GM23338 (cell line): ENCODE results near the gene SIGLEC15. TPM values are rescaled to one million over a fixed set of nuclear protein-coding genes. Genes with fewer than 3 reads are reported as not detected.

Source experiments
- ATAC-seq: fragments of 200-7000 bp; cut with Tn5 transposase; 3 replicates; pipeline ENCODE4 v1.9.1; 2020
- DNase-seq: peaks from one replicate; pipeline ENCODE4 v3.0.0-alpha.2; 2015; ENCODE audit warnings: low spot score
- H2AFZ ChIP-seq: fragments of 200-600 bp; sonication (generic); 2 replicates; pipeline ENCODE4 v1.8.0; 2016; ENCODE audit warnings: antibody characterized with exemption, mild to moderate bottlenecking, moderate library complexity
- H3F3A ChIP-seq: fragments of 200-600 bp; sonication (generic); replicated peaks from 2 replicates; pipeline ENCODE4 v1.8.0; 2017; ENCODE audit warnings: antibody characterized with exemption, mixed run types, low read depth
- H3K27ac ChIP-seq: fragments of 200-600 bp; sonication (generic); 2 replicates; pipeline ENCODE4 v1.6.1; 2016; ENCODE audit warnings: low read depth
- H3K27me3 ChIP-seq: fragments of 200-600 bp; sonication (generic); 2 replicates; pipeline ENCODE4 v1.8.0; 2016; ENCODE audit warnings: mild to moderate bottlenecking, mixed run types, moderate library complexity; ENCODE audit not compliant: insufficient read depth
- H3K36me3 ChIP-seq: fragments of 200-600 bp; sonication (generic); 2 replicates; pipeline ENCODE4 v1.8.0; 2016; ENCODE audit warnings: mild to moderate bottlenecking; ENCODE audit not compliant: insufficient read depth
- H3K4me1 ChIP-seq: fragments of 200-600 bp; sonication (generic); 2 replicates; pipeline ENCODE4 v1.8.0; 2016; ENCODE audit warnings: mild to moderate bottlenecking, moderate library complexity; ENCODE audit not compliant: insufficient read depth
- H3K4me2 ChIP-seq: fragments of 200-600 bp; sonication (generic); 2 replicates; pipeline ENCODE4 v1.7.1; 2017; ENCODE audit warnings: mixed run types
- H3K4me3 ChIP-seq: fragments of 200-600 bp; sonication (generic); 2 replicates; pipeline ENCODE4 v1.6.1; 2016; ENCODE audit warnings: mixed run types
- H3K79me2 ChIP-seq: fragments of 200-600 bp; sonication (generic); replicated peaks from 2 replicates; pipeline ENCODE4 v1.8.0; 2017; ENCODE audit warnings: mild to moderate bottlenecking; ENCODE audit not compliant: insufficient read depth
- H3K9me2 ChIP-seq: fragments of 200-600 bp; sonication (generic); 2 replicates; pipeline ENCODE4 v1.8.0; 2017; ENCODE audit not compliant: insufficient read depth
- H4K20me1 ChIP-seq: fragments of 200-600 bp; sonication (generic); replicated peaks from 2 replicates; pipeline ENCODE4 v1.8.0; 2017; ENCODE audit warnings: mild to moderate bottlenecking; ENCODE audit not compliant: insufficient read depth
- H3K27ac Mint-ChIP-seq: 2 replicates; pipeline ENCODE4 v1.8.0; 2020; ENCODE audit warnings: inconsistent platforms, mild to moderate bottlenecking, moderate library complexity, mixed read lengths
- H3K27me3 Mint-ChIP-seq: 3 replicates; pipeline ENCODE4 v1.8.0; 2022; ENCODE audit warnings: low read depth, mild to moderate bottlenecking, moderate library complexity, mixed read lengths, inconsistent platforms; ENCODE audit not compliant: insufficient read depth, poor library complexity
- H3K36me3 Mint-ChIP-seq: 3 replicates; pipeline ENCODE4 v1.8.0; 2021; ENCODE audit warnings: low read depth, mild to moderate bottlenecking, inconsistent platforms, moderate library complexity, mixed read lengths
- H3K4me1 Mint-ChIP-seq: 3 replicates; pipeline ENCODE4 v1.8.0; 2020; ENCODE audit warnings: mild to moderate bottlenecking, inconsistent platforms, mixed read lengths
- H3K4me3 Mint-ChIP-seq: 3 replicates; pipeline ENCODE4 v1.8.0; 2021; ENCODE audit warnings: moderate library complexity, mild to moderate bottlenecking, inconsistent platforms, mixed read lengths
- H3K9me3 Mint-ChIP-seq: 3 replicates; pipeline ENCODE4 v1.8.0; 2020; ENCODE audit warnings: moderate library complexity, mild to moderate bottlenecking, inconsistent platforms, mixed read lengths
- CREB1 ChIP-seq: fragments of 250-450 bp; sonication (Bioruptor Pico); IDR thresholded peaks from 2 replicates; pipeline ENCODE4 v1.5.0; 2020; ENCODE audit warnings: low read depth, mild to moderate bottlenecking, moderate library complexity
- EZH2 ChIP-seq: fragments of 200-600 bp; sonication (generic); IDR thresholded peaks from one replicate; pipeline ENCODE4 v1.8.0; 2017; ENCODE audit warnings: antibody characterized with exemption, mild to moderate bottlenecking, low read depth; ENCODE audit not compliant: unreplicated experiment
- EZH2phosphoT487 ChIP-seq: fragments of 200-600 bp; sonication (generic); IDR thresholded peaks from one replicate; pipeline ENCODE4 v1.8.1; 2018; ENCODE audit warnings: antibody characterized with exemption; ENCODE audit not compliant: unreplicated experiment
- JUNB ChIP-seq: IDR thresholded peaks from one replicate; pipeline ENCODE4 v1.6.1; 2016; ENCODE audit warnings: antibody characterized with exemption; ENCODE audit not compliant: unreplicated experiment
- NANOG ChIP-seq: IDR thresholded peaks from 2 replicates; pipeline ENCODE4 v1.6.1; 2016; ENCODE audit warnings: antibody characterized with exemption, borderline replicate concordance
- POLR2AphosphoS5 ChIP-seq: IDR thresholded peaks from 2 replicates; pipeline ENCODE4 v1.6.1; 2016; ENCODE audit warnings: antibody characterized with exemption, low read depth
- REST ChIP-seq: IDR thresholded peaks from one replicate; pipeline ENCODE4 v1.6.1; 2018; ENCODE audit warnings: antibody characterized with exemption; ENCODE audit not compliant: unreplicated experiment
- STAT1 ChIP-seq: IDR thresholded peaks from one replicate; pipeline ENCODE4 v1.6.1; 2016; ENCODE audit warnings: antibody characterized with exemption; ENCODE audit not compliant: unreplicated experiment
- ZNF114 ChIP-seq: fragments of 250-450 bp; sonication (Bioruptor Pico); IDR thresholded peaks from 2 replicates; pipeline ENCODE4 v1.5.0; 2020; ENCODE audit warnings: mild to moderate bottlenecking, moderate library complexity
- polyA plus RNA-seq: library from polyadenylated mRNA; unstranded; fragments of >200 nt; fragmentation: Nextera tagmentation; extraction: Ambion mirVana; gene quantifications from 2 replicates; pipeline ENCODE4 v1.2.1, GENCODE V29; 2016
- total RNA-seq: library from RNA; depleted of rRNA; stranded (reverse); fragments of >200 nt; shearing (Covaris generic); gene quantifications from 2 replicates; pipeline ENCODE4 v1.2.3, GENCODE V29; 2014
- TF ChIP-seq, protein P1 (sequence below), 2 experiments: fragments of 200-600 bp in 1 of 2; sonication (generic) in 1 of 2; conservative IDR thresholded peaks; 2 replicates each; pipeline versions ENCODE4 v1.5.1 to v1.6.1; 2016 to 2017; ENCODE audit warnings: antibody characterized with exemption in 2 of 2, low read depth in 2 of 2, mild to moderate bottlenecking in 2 of 2, moderate library complexity in 1 of 2
- TF ChIP-seq, protein P2 (sequence below): IDR thresholded peaks from 2 replicates; pipeline ENCODE4 v1.6.1; 2016; ENCODE audit warnings: antibody characterized with exemption

Gene SIGLEC15
- total and polyA plus RNA-seq, 2 experiments from 2014 or later: 0.29 TPM; not detected in 1

DNA sequence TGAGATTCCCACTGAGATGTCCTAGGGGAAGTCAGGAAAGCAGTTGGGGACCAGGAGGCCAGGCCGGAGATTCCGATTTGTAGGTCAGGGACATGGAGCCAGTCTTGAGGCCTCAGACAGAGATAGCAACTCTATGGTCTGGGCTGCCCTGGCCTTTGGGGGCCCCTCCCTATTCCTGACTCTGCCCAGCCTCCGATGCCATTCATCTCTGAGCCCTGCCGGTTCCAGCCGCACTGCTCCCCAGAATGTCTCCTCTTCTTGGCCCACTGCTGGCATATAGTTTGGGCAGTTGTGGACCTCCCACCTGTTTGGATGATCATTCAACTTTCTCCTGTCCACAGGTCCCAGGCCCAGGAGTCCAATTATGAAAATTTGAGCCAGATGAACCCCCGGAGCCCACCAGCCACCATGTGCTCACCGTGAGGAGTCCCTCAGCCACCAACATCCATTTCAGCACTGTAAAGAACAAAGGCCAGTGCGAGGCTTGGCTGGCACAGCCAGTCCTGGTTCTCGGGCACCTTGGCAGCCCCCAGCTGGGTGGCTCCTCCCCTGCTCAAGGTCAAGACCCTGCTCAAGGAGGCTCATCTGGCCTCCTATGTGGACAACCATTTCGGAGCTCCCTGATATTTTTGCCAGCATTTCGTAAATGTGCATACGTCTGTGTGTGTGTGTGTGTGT, 16.4 kb downstream of the SIGLEC15 start (continued):
- TF ChIP-seq REST (no peak), JUNB (no peak), POLR2AphosphoS5 (no peak), STAT1 (no peak), EZH2phosphoT487 (no peak), EZH2 (no peak), CREB1 (CRISPR knock-in tag) (no peak), NANOG (no peak)
- TF ChIP-seq, protein P1, sequence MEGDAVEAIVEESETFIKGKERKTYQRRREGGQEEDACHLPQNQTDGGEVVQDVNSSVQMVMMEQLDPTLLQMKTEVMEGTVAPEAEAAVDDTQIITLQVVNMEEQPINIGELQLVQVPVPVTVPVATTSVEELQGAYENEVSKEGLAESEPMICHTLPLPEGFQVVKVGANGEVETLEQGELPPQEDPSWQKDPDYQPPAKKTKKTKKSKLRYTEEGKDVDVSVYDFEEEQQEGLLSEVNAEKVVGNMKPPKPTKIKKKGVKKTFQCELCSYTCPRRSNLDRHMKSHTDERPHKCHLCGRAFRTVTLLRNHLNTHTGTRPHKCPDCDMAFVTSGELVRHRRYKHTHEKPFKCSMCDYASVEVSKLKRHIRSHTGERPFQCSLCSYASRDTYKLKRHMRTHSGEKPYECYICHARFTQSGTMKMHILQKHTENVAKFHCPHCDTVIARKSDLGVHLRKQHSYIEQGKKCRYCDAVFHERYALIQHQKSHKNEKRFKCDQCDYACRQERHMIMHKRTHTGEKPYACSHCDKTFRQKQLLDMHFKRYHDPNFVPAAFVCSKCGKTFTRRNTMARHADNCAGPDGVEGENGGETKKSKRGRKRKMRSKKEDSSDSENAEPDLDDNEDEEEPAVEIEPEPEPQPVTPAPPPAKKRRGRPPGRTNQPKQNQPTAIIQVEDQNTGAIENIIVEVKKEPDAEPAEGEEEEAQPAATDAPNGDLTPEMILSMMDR (conservative IDR thresholded peaks at IDR 0.05; ENCODE audit: low read depth in 2 of 2): no peak
- TF ChIP-seq, protein P2, sequence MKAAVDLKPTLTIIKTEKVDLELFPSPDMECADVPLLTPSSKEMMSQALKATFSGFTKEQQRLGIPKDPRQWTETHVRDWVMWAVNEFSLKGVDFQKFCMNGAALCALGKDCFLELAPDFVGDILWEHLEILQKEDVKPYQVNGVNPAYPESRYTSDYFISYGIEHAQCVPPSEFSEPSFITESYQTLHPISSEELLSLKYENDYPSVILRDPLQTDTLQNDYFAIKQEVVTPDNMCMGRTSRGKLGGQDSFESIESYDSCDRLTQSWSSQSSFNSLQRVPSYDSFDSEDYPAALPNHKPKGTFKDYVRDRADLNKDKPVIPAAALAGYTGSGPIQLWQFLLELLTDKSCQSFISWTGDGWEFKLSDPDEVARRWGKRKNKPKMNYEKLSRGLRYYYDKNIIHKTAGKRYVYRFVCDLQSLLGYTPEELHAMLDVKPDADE: no peak

DNA sequence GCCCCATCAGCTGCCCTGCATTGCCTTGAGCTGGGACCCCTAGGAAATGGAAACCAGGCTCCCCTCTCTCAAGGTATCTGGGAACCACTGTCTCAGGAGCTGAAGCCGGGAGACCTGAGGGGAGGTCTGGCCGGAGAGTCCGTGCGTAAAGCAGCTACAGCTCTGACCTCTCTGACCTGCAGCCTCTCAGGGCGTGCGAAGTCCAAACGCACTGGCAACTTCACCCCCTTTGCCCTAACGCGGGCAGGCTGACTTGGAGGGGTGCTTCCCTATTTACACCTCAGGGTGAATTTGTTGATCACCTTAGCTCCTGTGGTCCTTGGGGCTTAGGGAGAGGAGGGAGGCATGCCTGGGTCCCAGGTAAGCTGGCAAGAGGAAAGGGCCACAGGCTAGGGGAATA, 17.5 kb downstream of the SIGLEC15 start:
- no peaks in the 10 kb centered on the region; the same call in 2 of the 3 replicates for H3K36me3 Mint-ChIP-seq
- no peak for DNase-seq
- no peaks in the 10 kb centered on the region for H3K79me2 ChIP-seq
- H3K27me3 ChIP-seq: peaks cover 10% of the 10 kb centered on the region
- H3K9me2 ChIP-seq: no peaks in the 10 kb centered on the region
- no peak overlapping the region for H3K27ac ChIP-seq
- no peaks in the 10 kb centered on the region for H3F3A ChIP-seq
- H3K9me3 Mint-ChIP-seq: no peaks in the 10 kb centered on the region
- H3K36me3 ChIP-seq: no peaks in the 10 kb centered on the region
- H3K4me3 ChIP-seq: no peak overlapping the region
- peaks cover 15% of the 10 kb centered on the region for H3K27me3 Mint-ChIP-seq
- H3K4me1 Mint-ChIP-seq: peaks cover 14% of the 10 kb centered on the region
- H3K4me1 ChIP-seq: peaks cover 1% of the 10 kb centered on the region; the same call in 1 of the 2 replicates
- no peak overlapping the region for H3K4me3 Mint-ChIP-seq
- H4K20me1 ChIP-seq: no peaks in the 10 kb centered on the region
- no peak overlapping the region for H2AFZ ChIP-seq
- no peak for ATAC-seq
- no peak overlapping the region for H3K27ac Mint-ChIP-seq
- H3K4me2 ChIP-seq: no peak overlapping the region
- TF ChIP-seq JUNB: no peak
- TF ChIP-seq, protein P1 (conservative IDR thresholded peaks at IDR 0.05; ENCODE audit: low read depth in 2 of 2): no peak
- no peak for TF ChIP-seq ZNF114
- TF ChIP-seq NANOG: no peak
